HepG2 (cell line): ENCODE results near the gene ITIH2. TPM values are rescaled to one million over a fixed set of nuclear protein-coding genes. Genes with fewer than 3 reads are reported as not detected.

Source experiments
- ATAC-seq: fragments of 200-7000 bp; cut with Tn5 transposase; 3 replicates; pipeline ENCODE4 v1.9.1; 2020; ENCODE audit warnings: mild to moderate bottlenecking, moderate library complexity
- BruUV-seq: library from RNA; stranded (reverse); fragments of 400-500 nt; replicated peaks from 2 replicates; lab custom pipeline; 2021; lab: Mats Ljungman, UMichigan
- CTCF ChIA-PET: fragments of 300-600 bp; formaldehyde crosslinking; extraction: SDS; loops from one replicate; lab custom pipeline; 2021; ENCODE audit warnings: low total read pairs, inconsistent platforms, low intra/inter-chr PET ratio; lab: Yijun Ruan, JAX
- POLR2A ChIA-PET: fragments of 350-600 bp; sonication (Branson Sonifier 250); formaldehyde crosslinking; loops from one replicate; lab custom pipeline; 2020; ENCODE audit warnings: antibody characterized with exemption, inconsistent platforms; lab: Yijun Ruan, JAX
- DNase-seq: peaks from one replicate; pipeline ENCODE4 v3.0.0-alpha.2; 2015; ENCODE audit warnings: low spot score
- FAIRE-seq: peaks from 3 replicates; lab custom pipeline; 2011; peaks lifted over from hg19 to GRCh38; lab: Jason Lieb, UNC
- H2AFZ ChIP-seq: one replicate; pipeline ENCODE4 v1.6.1; 2011; ENCODE audit warnings: low read length, inconsistent platforms
- H3K27ac ChIP-seq: fragments of 300-600 bp; 3 replicates; pipeline ENCODE4 v1.8.0; 2011; ENCODE audit warnings: mixed run types, mild to moderate bottlenecking, mixed read lengths, low read length, inconsistent platforms; ENCODE audit not compliant: insufficient read depth; ENCODE audit errors: extremely low read length
- H3K27me3 ChIP-seq, 2 experiments: fragments of 200-600 bp in 1 of 2; 2 replicates in 1 of 2; 3 replicates in 1 of 2; pipeline versions ENCODE4 v1.6.0 to v1.8.0; 2011; ENCODE audit warnings: low read length in 2 of 2, mild to moderate bottlenecking in 2 of 2, moderate library complexity in 2 of 2, inconsistent platforms in 1 of 2; ENCODE audit not compliant: insufficient read depth in 2 of 2, control insufficient read depth in 1 of 2
- H3K36me3 ChIP-seq, 2 experiments: fragments of 200-600 bp in 1 of 2; replicated peaks in 1 of 2; 2 replicates in 1 of 2; 3 replicates in 1 of 2; pipeline versions ENCODE4 v1.5.1 to v1.8.0; 2011; ENCODE audit warnings: low read length in 2 of 2, inconsistent platforms in 1 of 2; ENCODE audit not compliant: insufficient read depth in 2 of 2, control insufficient read depth in 1 of 2
- H3K4me1 ChIP-seq: 2 replicates; pipeline ENCODE4 v1.5.1; 2012; ENCODE audit warnings: low read length, inconsistent platforms; ENCODE audit not compliant: insufficient read depth
- H3K4me2 ChIP-seq: 2 replicates; pipeline ENCODE4 v1.6.0; 2011; ENCODE audit warnings: low read depth, low read length, inconsistent platforms
- H3K4me3 ChIP-seq, 3 experiments: fragments of 200-600 bp in 1 of 3; sonication (generic), shearing (Covaris generic) in 1 of 3; replicated peaks in 1 of 3; 2 replicates each; pipeline ENCODE4 v1.5.1; 2011 to 2016; ENCODE audit warnings: low read length in 3 of 3, inconsistent platforms in 2 of 3, low read depth in 2 of 3, mild to moderate bottlenecking in 2 of 3, control low read depth in 1 of 3, mixed read lengths in 1 of 3; ENCODE audit not compliant: insufficient read depth in 1 of 3
- H3K79me2 ChIP-seq: one replicate; pipeline ENCODE4 v1.6.1; 2011; ENCODE audit warnings: low read length, inconsistent platforms; ENCODE audit not compliant: insufficient read depth
- H3K9ac ChIP-seq: 2 replicates; pipeline ENCODE4 v1.6.0; 2011; ENCODE audit warnings: mild to moderate bottlenecking, low read depth, low read length, inconsistent platforms; ENCODE audit not compliant: insufficient read depth
- H3K9me3 ChIP-seq: 2 replicates; pipeline ENCODE4 v1.5.1; 2012; ENCODE audit warnings: mild to moderate bottlenecking, low read length
- H4K20me1 ChIP-seq: 2 replicates; pipeline ENCODE4 v1.6.0; 2011; ENCODE audit warnings: inconsistent platforms, mild to moderate bottlenecking, low read length, moderate library complexity; ENCODE audit not compliant: insufficient read depth
- AKAP8 ChIP-seq: sonication (generic); formaldehyde crosslinking; IDR thresholded peaks from 2 replicates; pipeline ENCODE4 v1.5.1; 2020; ENCODE audit warnings: mild to moderate bottlenecking, missing genetic modification reagents
- CBX2 ChIP-seq, 2 experiments: fragments of 200-600 bp in 1 of 2; sonication (generic); formaldehyde crosslinking in 1 of 2; IDR thresholded peaks; 2 replicates each; pipeline versions ENCODE4 v1.7.0 to v1.8.1; 2018 to 2022; ENCODE audit warnings: low read depth in 2 of 2, low read length in 1 of 2, mild to moderate bottlenecking in 1 of 2, missing genetic modification reagents in 1 of 2
- MNT ChIP-seq: fragments of 450-650 bp; IDR thresholded peaks from 2 replicates; pipeline ENCODE4 v1.6.1; 2016
- ZBTB25 ChIP-seq: IDR thresholded peaks from 2 replicates; pipeline ENCODE4 v1.6.1; 2018; ENCODE audit warnings: missing genetic modification reagents
- ZBTB40 ChIP-seq, 2 experiments: fragments of 450-650 bp in 1 of 2; sonication (generic) in 1 of 2; formaldehyde crosslinking in 1 of 2; IDR thresholded peaks; 2 replicates each; pipeline versions ENCODE4 v1.6.1 to v1.8.0; 2016 to 2022; ENCODE audit warnings: antibody characterized with exemption in 1 of 2, mild to moderate bottlenecking in 1 of 2, missing genetic modification reagents in 1 of 2
- ZNF12 ChIP-seq: sonication (generic); formaldehyde crosslinking; IDR thresholded peaks from 2 replicates; pipeline ENCODE4 v1.5.0; 2020; ENCODE audit warnings: missing genetic modification reagents
- ZNF207 ChIP-seq: fragments of 450-650 bp; IDR thresholded peaks from 2 replicates; pipeline ENCODE4 v1.6.1; 2016; ENCODE audit warnings: antibody characterized with exemption, borderline replicate concordance
- ZNF816 ChIP-seq: sonication (generic); formaldehyde crosslinking; IDR thresholded peaks from 2 replicates; pipeline ENCODE4 v1.8.0; 2022; ENCODE audit warnings: missing genetic modification reagents, mild to moderate bottlenecking, borderline replicate concordance
- ZSCAN20 ChIP-seq: sonication (generic); formaldehyde crosslinking; IDR thresholded peaks from 2 replicates; pipeline ENCODE4 v1.4.0; 2020; ENCODE audit warnings: missing genetic modification reagents, mild to moderate bottlenecking, borderline replicate concordance
- in situ Hi-C: cut with HindIII; loops from 2 replicates; pipeline ENCODE4 v1.10.0; 2017; ENCODE audit warnings: low pct_unique_long_range_greater_than_20kb; ENCODE audit not compliant: extremely low pct_ligation_motif_present
- intact Hi-C: fragments of 100-400 bp; cut with micrococcal nuclease; formaldehyde crosslinking; loops from one replicate; pipeline ENCODE4 v1.10.0; 2022; ENCODE audit not compliant: unreplicated experiment
- polyA plus RNA-seq, 8 experiments: library from polyadenylated mRNA; depleted of rRNA in 3 of 8; stranded (reverse) in 7 of 8; unstranded in 1 of 8; fragments of >200 nt; fragmentation: Illumina TruSeq in 4 of 8; extraction: Trizol in 4 of 8; gene quantifications; 2 replicates each; pipeline versions ENCODE4 v1.2.1 to v1.2.3, GENCODE V29; 2011 to 2016; ENCODE audit warnings: low read depth in 4 of 8, missing spikeins in 1 of 8, mixed read lengths in 1 of 8; ENCODE audit not compliant: insufficient read depth in 1 of 8
- total RNA-seq, 5 experiments: library from RNA; depleted of rRNA; stranded (reverse); fragments of >200 nt; fragmentation: Illumina TruSeq; extraction: Trizol; gene quantifications; 2 replicates each; pipeline ENCODE4 v1.2.3, GENCODE V29; 2016; ENCODE audit warnings: low read depth in 1 of 5

Gene ITIH2
- total and polyA plus RNA-seq, 2 of the 13 experiments (the other 11 are each of a cell fraction or from before 2014, with no cell fraction given): 1,197 to 1,427 TPM

GRCh38 chr10:7689591-7689990 lies 13.5 kb upstream of the ITIH2 start:
- Histone ChIP-seq H3K79me2 (no peaks in the 10 kb centered on the region), H3K9me3 (peaks cover 43% of the 10 kb centered on the region), H3K9ac (no peak overlapping the region), H3K27ac (no peak overlapping the region), H3K4me1 (peaks cover 32% of the 10 kb centered on the region), H3K4me3 (no peak overlapping the region), H3K36me3 (no peaks in the 10 kb centered on the region), H2AFZ (no peak overlapping the region), H3K27me3 (no peaks in the 10 kb centered on the region; a peak in 1 of 5 replicates), H3K4me2 (no peak overlapping the region), H4K20me1 (no peaks in the 10 kb centered on the region)
- intact Hi-C loops: no loop called here
- no peak for DNase-seq
- POLR2A ChIA-PET: interaction anchor here (7.0 kb wide), 1 partner anchor 16 kb away, joined by 359 read pairs; the partner anchor contains the start of gene ITIH2
- no peak for ATAC-seq
- in situ Hi-C loops: loop anchor here (5.0 kb wide), 1 partner anchor 162 kb away; no protein-coding TSS in a partner anchor
- no TSS peak for BruUV-seq
- CTCF ChIA-PET: no interaction called here
- FAIRE-seq: no peak
- peak; percentile 58 for TF ChIP-seq MNT
- no peak for TF ChIP-seq AKAP8 (CRISPR knock-in tag)
- peak; percentile 75 for TF ChIP-seq ZNF12 (CRISPR knock-in tag)
- no peak for TF ChIP-seq ZBTB40 (IDR thresholded peaks at IDR 0.05)
- TF ChIP-seq ZBTB40 (CRISPR knock-in tag; IDR thresholded peaks at IDR 0.05): no peak
- no peak for TF ChIP-seq ZNF207
- no peak for TF ChIP-seq ZNF816 (CRISPR knock-in tag)
- no peak for TF ChIP-seq CBX2 (IDR thresholded peaks at IDR 0.05; ENCODE audit: low read depth, low read length)
- no peak for TF ChIP-seq CBX2 (CRISPR knock-in tag; IDR thresholded peaks at IDR 0.05; ENCODE audit: low read depth)
- no peak for TF ChIP-seq ZSCAN20 (CRISPR knock-in tag)
- TF ChIP-seq ZBTB25 (CRISPR knock-in tag): no peak
